SK-N-SH (cell line): Measurements from ENCODE around the gene MACROD1. TPM values are rescaled to one million over a fixed set of nuclear protein-coding genes. Genes with fewer than 3 reads are reported as not detected.

Experiments used
- CTCF ChIA-PET: fragments of 300-600, 350-600 bp; formaldehyde crosslinking; extraction: SDS; loops from one replicate; lab custom pipeline; 2021; lab: Yijun Ruan, JAX
- POLR2A ChIA-PET: fragments of 350-600 bp; sonication (Branson Sonifier 250); formaldehyde crosslinking; extraction: SDS; loops from one replicate; lab custom pipeline; 2020; ENCODE audit warnings: antibody characterized with exemption, inconsistent platforms; lab: Yijun Ruan, JAX
- DNase-seq: peaks from one replicate; pipeline ENCODE4 v3.0.0; 2012
- H2AFZ ChIP-seq: fragments of 200-600 bp; sonication (generic); 2 replicates; pipeline ENCODE4 v1.8.1; 2016; ENCODE audit warnings: antibody characterized with exemption, mild to moderate bottlenecking, low read depth
- H3F3A ChIP-seq: fragments of 200-600 bp; sonication (generic); replicated peaks from 2 replicates; pipeline ENCODE3; 2016; ENCODE audit warnings: antibody characterized with exemption, mild to moderate bottlenecking; ENCODE audit not compliant: insufficient read depth
- H3K27ac ChIP-seq, 2 experiments: fragments of 200-500 bp in 1 of 2; fragments of 200-600 bp in 1 of 2; sonication (Bioruptor generic) in 1 of 2; sonication (generic), shearing (Covaris generic) in 1 of 2; 2 replicates each; pipeline versions ENCODE4 v1.5.1 to v1.6.1; 2014 to 2016; ENCODE audit warnings: low read depth in 2 of 2, inconsistent platforms in 1 of 2, low read length in 1 of 2, mild to moderate bottlenecking in 1 of 2, mixed read lengths in 1 of 2
- H3K27me3 ChIP-seq: fragments of 200-600 bp; sonication (generic), shearing (Covaris generic); 2 replicates; pipeline ENCODE4 v1.6.1; 2016; ENCODE audit warnings: mixed run types; ENCODE audit not compliant: insufficient read depth
- H3K36me3 ChIP-seq, 2 experiments: fragments of 200-500 bp in 1 of 2; fragments of 200-600 bp in 1 of 2; sonication (Bioruptor generic) in 1 of 2; sonication (generic) in 1 of 2; replicated peaks in 1 of 2; 2 replicates each; pipeline versions ENCODE3 to v1.5.1; 2014 to 2016; ENCODE audit warnings: low read length in 1 of 2, mild to moderate bottlenecking in 1 of 2; ENCODE audit not compliant: insufficient read depth in 2 of 2, control insufficient read depth in 1 of 2
- H3K4me1 ChIP-seq, 2 experiments: fragments of 200-500 bp in 1 of 2; fragments of 200-600 bp in 1 of 2; sonication (Bioruptor generic) in 1 of 2; sonication (generic), shearing (Covaris generic) in 1 of 2; 2 replicates each; pipeline versions ENCODE4 v1.5.1 to v1.6.1; 2014 to 2016; ENCODE audit warnings: low read depth in 1 of 2, low read length in 1 of 2, mixed run types in 1 of 2; ENCODE audit not compliant: insufficient read depth in 2 of 2, control insufficient read depth in 1 of 2
- H3K4me2 ChIP-seq: fragments of 200-600 bp; sonication (generic), shearing (Covaris generic); 2 replicates; pipeline ENCODE4 v1.6.1; 2017; ENCODE audit warnings: mixed run types
- H3K4me3 ChIP-seq, 2 experiments: fragments of 200-500 bp in 1 of 2; fragments of 200-600 bp in 1 of 2; sonication (Bioruptor generic) in 1 of 2; sonication (generic), shearing (Covaris generic) in 1 of 2; 2 replicates each; pipeline versions ENCODE4 v1.5.1 to v1.8.1; 2014 to 2016; ENCODE audit warnings: low read depth in 2 of 2, inconsistent platforms in 1 of 2, low read length in 1 of 2, mild to moderate bottlenecking in 1 of 2, mixed read lengths in 1 of 2, moderate library complexity in 1 of 2
- H3K79me2 ChIP-seq: fragments of 200-600 bp; sonication (generic); 2 replicates; pipeline ENCODE4 v1.8.1; 2017; ENCODE audit warnings: mild to moderate bottlenecking; ENCODE audit not compliant: insufficient read depth
- H3K9ac ChIP-seq: fragments of 200-600 bp; sonication (generic); 2 replicates; pipeline ENCODE4 v1.6.1; 2017; ENCODE audit warnings: mixed run types
- H3K9me2 ChIP-seq: fragments of 200-600 bp; sonication (generic); 2 replicates; pipeline ENCODE4 v1.6.1; 2017; ENCODE audit warnings: mixed run types
- H3K9me3 ChIP-seq: fragments of 200-600 bp; sonication (generic); 2 replicates; pipeline ENCODE4 v1.6.1; 2017; ENCODE audit warnings: mixed run types, mild to moderate bottlenecking, moderate library complexity
- H4K20me1 ChIP-seq: fragments of 200-600 bp; sonication (generic); 2 replicates; pipeline ENCODE4 v1.6.1; 2017; ENCODE audit warnings: mild to moderate bottlenecking, mixed run types; ENCODE audit not compliant: insufficient read depth
- CHD2 ChIP-seq: fragments of 150-350 bp; IDR thresholded peaks from 2 replicates; pipeline ENCODE4 v1.6.1; 2018; ENCODE audit warnings: low read length; ENCODE audit not compliant: partially characterized antibody
- EP300 ChIP-seq, 2 experiments: IDR thresholded peaks; 2 replicates each; pipeline versions ENCODE4 v1.4.0 to v1.6.1; 2012; ENCODE audit warnings: borderline replicate concordance in 1 of 2, low read depth in 1 of 2, low read length in 1 of 2
- FOXJ3 ChIP-seq: sonication (generic); formaldehyde crosslinking; IDR thresholded peaks from 2 replicates; pipeline ENCODE4 v1.5.1; 2020; ENCODE audit warnings: mild to moderate bottlenecking, missing genetic modification reagents
- GATA2 ChIP-seq: sonication (generic); formaldehyde crosslinking; IDR thresholded peaks from 2 replicates; pipeline ENCODE4 v1.5.0; 2020; ENCODE audit warnings: mild to moderate bottlenecking, missing genetic modification reagents
- MXI1 ChIP-seq: IDR thresholded peaks from 2 replicates; pipeline ENCODE4 v1.6.1; 2012; ENCODE audit warnings: mild to moderate bottlenecking, low read depth, low read length, improper control_type of control experiment
- NFIC ChIP-seq: IDR thresholded peaks from 2 replicates; pipeline ENCODE4 v1.4.0; 2012; ENCODE audit warnings: borderline replicate concordance
- RAD21 ChIP-seq: IDR thresholded peaks from 2 replicates; pipeline ENCODE4 v1.6.1; 2012; ENCODE audit warnings: mild to moderate bottlenecking, low read length
- RFX5 ChIP-seq: IDR thresholded peaks from 2 replicates; pipeline ENCODE4 v1.6.1; 2012; ENCODE audit warnings: mild to moderate bottlenecking, improper control_type of control experiment, low read length
- RXRA ChIP-seq: IDR thresholded peaks from 2 replicates; pipeline ENCODE4 v1.4.0; 2012; ENCODE audit warnings: low read depth, mild to moderate bottlenecking, borderline replicate concordance
- SIN3A ChIP-seq: IDR thresholded peaks from 2 replicates; pipeline ENCODE4 v1.6.1; 2012; ENCODE audit warnings: low read depth, mild to moderate bottlenecking, low read length, moderate library complexity, borderline replicate concordance
- TAF1 ChIP-seq: IDR thresholded peaks from 2 replicates; pipeline ENCODE4 v1.6.1; 2012; ENCODE audit warnings: low read depth, mild to moderate bottlenecking, low read length, moderate library complexity, borderline replicate concordance
- TEAD4 ChIP-seq: IDR thresholded peaks from 2 replicates; pipeline ENCODE4 v1.4.0; 2012; ENCODE audit warnings: mild to moderate bottlenecking, borderline replicate concordance; ENCODE audit not compliant: insufficient read depth
- USF1 ChIP-seq: IDR thresholded peaks from 2 replicates; pipeline ENCODE4 v1.4.0; 2012; ENCODE audit warnings: low read depth, borderline replicate concordance
- USF2 ChIP-seq: fragments of 150-350 bp; IDR thresholded peaks from 2 replicates; pipeline ENCODE4 v1.6.1; 2017; ENCODE audit warnings: antibody characterized with exemption, low read length, low read depth, borderline replicate concordance
- ZBTB33 ChIP-seq: IDR thresholded peaks from 2 replicates; pipeline ENCODE4 v1.4.0; 2012; ENCODE audit warnings: low read depth, borderline replicate concordance
- WGBS: methylation state at CpG from one replicate; pipeline ENCODE4 v1.1.6; 2017; ENCODE audit warnings: low lambda C conversion rate; 5-methylcytosine and 5-hydroxymethylcytosine counted together
- polyA plus RNA-seq, 3 experiments: library from polyadenylated mRNA; depleted of rRNA; stranded (reverse); fragments of >200 nt; gene quantifications; 2 replicates each; pipeline ENCODE4 v1.2.3, GENCODE V29; 2012
- TF ChIP-seq, protein P1 (sequence below): IDR thresholded peaks from 2 replicates; pipeline ENCODE4 v1.4.0; 2012; ENCODE audit warnings: low read depth
- TF ChIP-seq, protein P2 (sequence below): fragments of 200-600 bp; sonication (generic); IDR thresholded peaks from 2 replicates; pipeline ENCODE4 v1.6.1; 2017; ENCODE audit warnings: antibody characterized with exemption, mild to moderate bottlenecking, moderate library complexity

MACROD1 gene
- polyA plus RNA-seq, 1 of the 3 experiments (the other 2 are of a cell fraction) = 49.1 TPM

DNA sequence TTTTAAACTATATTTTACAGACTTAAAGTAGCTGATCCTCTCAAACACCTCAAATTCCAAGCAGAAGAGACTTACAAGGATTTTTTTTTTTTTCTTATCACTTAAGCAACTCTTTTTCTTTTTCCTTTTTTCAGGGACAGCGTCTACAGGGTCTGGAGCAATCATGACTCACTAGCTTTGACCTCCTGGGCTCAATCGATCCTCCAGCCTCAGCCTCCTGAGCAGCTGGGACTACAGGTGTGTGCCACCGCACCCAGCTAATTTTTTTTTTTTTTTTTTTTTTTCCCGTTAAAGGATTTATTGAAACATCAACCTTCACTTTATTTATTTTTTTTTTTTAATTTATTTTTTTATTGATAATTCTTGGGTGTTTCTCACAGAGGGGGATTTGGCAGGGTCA is 4.5 kb upstream of the MACROD1 start:
- H3K9me2 ChIP-seq = no peaks in the 10 kb centered on the region
- POLR2A ChIA-PET = no interaction called here
- 88% methylated on average over 4 of the region's 4 CpGs for WGBS

More for the DNA sequence above, 4.5 kb upstream of the MACROD1 start:
- Histone ChIP-seq H3F3A (peaks cover 4% of the 10 kb centered on the region), H3K79me2 (no peaks in the 10 kb centered on the region), H2AFZ (no peak overlapping the region)
- CTCF ChIA-PET = no interaction called here
- TF ChIP-seq GATA2 (CRISPR knock-in tag) (no peak), RAD21 (no peak), CHD2 (no peak), USF2 (no peak), MXI1 (no peak), SIN3A (no peak), RFX5 (no peak), TEAD4 (no peak), EP300 (IDR thresholded peaks at IDR 0.05; ENCODE audit: borderline replicate concordance in 1 of 2, low read depth in 1 of 2, low read length in 1 of 2) (no peak), TAF1 (no peak), NFIC (no peak), RXRA (no peak), FOXJ3 (CRISPR knock-in tag) (no peak), USF1 (no peak), ZBTB33 (no peak)
- TF ChIP-seq, protein P1, sequence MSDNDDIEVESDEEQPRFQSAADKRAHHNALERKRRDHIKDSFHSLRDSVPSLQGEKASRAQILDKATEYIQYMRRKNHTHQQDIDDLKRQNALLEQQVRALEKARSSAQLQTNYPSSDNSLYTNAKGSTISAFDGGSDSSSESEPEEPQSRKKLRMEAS = no peak
- TF ChIP-seq, protein P2, sequence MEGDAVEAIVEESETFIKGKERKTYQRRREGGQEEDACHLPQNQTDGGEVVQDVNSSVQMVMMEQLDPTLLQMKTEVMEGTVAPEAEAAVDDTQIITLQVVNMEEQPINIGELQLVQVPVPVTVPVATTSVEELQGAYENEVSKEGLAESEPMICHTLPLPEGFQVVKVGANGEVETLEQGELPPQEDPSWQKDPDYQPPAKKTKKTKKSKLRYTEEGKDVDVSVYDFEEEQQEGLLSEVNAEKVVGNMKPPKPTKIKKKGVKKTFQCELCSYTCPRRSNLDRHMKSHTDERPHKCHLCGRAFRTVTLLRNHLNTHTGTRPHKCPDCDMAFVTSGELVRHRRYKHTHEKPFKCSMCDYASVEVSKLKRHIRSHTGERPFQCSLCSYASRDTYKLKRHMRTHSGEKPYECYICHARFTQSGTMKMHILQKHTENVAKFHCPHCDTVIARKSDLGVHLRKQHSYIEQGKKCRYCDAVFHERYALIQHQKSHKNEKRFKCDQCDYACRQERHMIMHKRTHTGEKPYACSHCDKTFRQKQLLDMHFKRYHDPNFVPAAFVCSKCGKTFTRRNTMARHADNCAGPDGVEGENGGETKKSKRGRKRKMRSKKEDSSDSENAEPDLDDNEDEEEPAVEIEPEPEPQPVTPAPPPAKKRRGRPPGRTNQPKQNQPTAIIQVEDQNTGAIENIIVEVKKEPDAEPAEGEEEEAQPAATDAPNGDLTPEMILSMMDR = no peak
- TF ChIP-seq, all 33 proteins: peak for 0
- Histone ChIP-seq H3K27me3 (no peaks in the 10 kb centered on the region), H3K9ac (no peak overlapping the region), H3K4me2 (no peak overlapping the region), H3K9me3 (no peaks in the 10 kb centered on the region), H3K4me1 (peaks cover 0 to 2% of the 10 kb centered on the region in 2 experiments; a peak in 1 of 4 replicates), H4K20me1 (no peaks in the 10 kb centered on the region), H3K27ac (no peak overlapping the region), H3K36me3 (no peaks in the 10 kb centered on the region), H3K4me3 (no peak overlapping the region)
- no peak for DNase-seq
